GM12878 (cell line): Measurements from ENCODE around the gene SPAST.

ENCODE experiments used
- ASH2L ChIP-seq: fragments of 300-600, 200-600 bp; sonication (generic); IDR thresholded peaks from 2 replicates; pipeline ENCODE4 v1.6.1; 2017; ENCODE audit warnings: low read depth, mild to moderate bottlenecking, borderline replicate concordance
- CEBPB ChIP-seq, 2 experiments: fragments of 150-350 bp in 1 of 2; IDR thresholded peaks; 2 replicates each; pipeline ENCODE4 v1.6.1; 2012 to 2014; ENCODE audit warnings: low read depth in 2 of 2, low read length in 2 of 2, borderline replicate concordance in 1 of 2, inconsistent platforms in 1 of 2
- GABPA ChIP-seq: IDR thresholded peaks from 2 replicates; pipeline ENCODE4 v1.6.1; 2014; ENCODE audit warnings: antibody characterized with exemption, low read depth, mild to moderate bottlenecking, inconsistent platforms
- HDAC2 ChIP-seq: fragments of 200-600 bp; sonication (generic); IDR thresholded peaks from 2 replicates; pipeline ENCODE4 v1.6.1; 2017
- HDAC6 ChIP-seq: fragments of 200-600 bp; sonication (generic); IDR thresholded peaks from one replicate; pipeline ENCODE4 v1.8.0; 2017; ENCODE audit warnings: antibody characterized with exemption; ENCODE audit not compliant: unreplicated experiment
- NR2C2 ChIP-seq: IDR thresholded peaks from 2 replicates; pipeline ENCODE4 v1.6.1; 2011; ENCODE audit warnings: borderline replicate concordance, low read depth; ENCODE audit not compliant: control insufficient read depth, insufficient read length
- TCF7 ChIP-seq: IDR thresholded peaks from 2 replicates; pipeline ENCODE4 v1.6.1; 2014; ENCODE audit warnings: antibody characterized with exemption, borderline replicate concordance
- ZZZ3 ChIP-seq: IDR thresholded peaks from 2 replicates; pipeline ENCODE4 v1.6.1; 2011; ENCODE audit warnings: low read depth; ENCODE audit not compliant: control insufficient read depth, insufficient read length
- TF ChIP-seq, protein P1 (sequence below), 3 experiments: IDR thresholded peaks in 2 of 3; conservative IDR thresholded peaks in 1 of 3; 2 replicates each; pipeline ENCODE4 v1.5.1; 2011; ENCODE audit warnings: low read depth in 3 of 3, low read length in 3 of 3, mild to moderate bottlenecking in 3 of 3, control low read depth in 2 of 3, moderate library complexity in 2 of 3, inconsistent platforms in 1 of 3, mixed read lengths in 1 of 3; ENCODE audit not compliant: control insufficient read depth in 2 of 3, insufficient read depth in 1 of 3; ENCODE audit errors: extremely low read depth in 1 of 3
- TF ChIP-seq, protein P2 (sequence below): IDR thresholded peaks from 2 replicates; pipeline ENCODE4 v1.6.1; 2011; ENCODE audit warnings: borderline replicate concordance, low read depth, mild to moderate bottlenecking, moderate library complexity, mixed read lengths, low read length; ENCODE audit not compliant: insufficient read depth; ENCODE audit errors: extremely low read length
- TF ChIP-seq, protein P3 (sequence below): IDR thresholded peaks from 2 replicates; pipeline ENCODE4 v1.6.1; 2012; ENCODE audit warnings: low read depth, low read length, improper control_type of control experiment

DNA sequence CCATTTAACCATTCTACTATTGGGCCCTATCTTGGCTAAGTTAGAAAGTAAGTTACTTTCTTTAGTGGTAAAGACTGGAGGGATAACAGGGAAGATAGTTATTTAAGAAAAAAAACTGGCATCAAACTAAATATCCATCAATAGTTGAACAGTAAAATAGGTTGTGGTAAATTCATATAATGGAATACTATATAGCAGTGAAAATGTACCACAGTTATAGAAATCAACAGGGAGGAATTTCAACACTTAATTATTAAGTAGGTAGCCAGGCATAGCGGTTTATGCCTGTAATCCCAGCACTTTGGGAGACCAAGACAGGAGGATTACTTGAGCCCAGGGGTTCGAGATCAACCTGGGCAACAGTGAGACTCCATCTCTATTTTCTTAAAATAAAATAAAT is 3.1 kb upstream of the SPAST start:
- TF ChIP-seq, protein P1, sequence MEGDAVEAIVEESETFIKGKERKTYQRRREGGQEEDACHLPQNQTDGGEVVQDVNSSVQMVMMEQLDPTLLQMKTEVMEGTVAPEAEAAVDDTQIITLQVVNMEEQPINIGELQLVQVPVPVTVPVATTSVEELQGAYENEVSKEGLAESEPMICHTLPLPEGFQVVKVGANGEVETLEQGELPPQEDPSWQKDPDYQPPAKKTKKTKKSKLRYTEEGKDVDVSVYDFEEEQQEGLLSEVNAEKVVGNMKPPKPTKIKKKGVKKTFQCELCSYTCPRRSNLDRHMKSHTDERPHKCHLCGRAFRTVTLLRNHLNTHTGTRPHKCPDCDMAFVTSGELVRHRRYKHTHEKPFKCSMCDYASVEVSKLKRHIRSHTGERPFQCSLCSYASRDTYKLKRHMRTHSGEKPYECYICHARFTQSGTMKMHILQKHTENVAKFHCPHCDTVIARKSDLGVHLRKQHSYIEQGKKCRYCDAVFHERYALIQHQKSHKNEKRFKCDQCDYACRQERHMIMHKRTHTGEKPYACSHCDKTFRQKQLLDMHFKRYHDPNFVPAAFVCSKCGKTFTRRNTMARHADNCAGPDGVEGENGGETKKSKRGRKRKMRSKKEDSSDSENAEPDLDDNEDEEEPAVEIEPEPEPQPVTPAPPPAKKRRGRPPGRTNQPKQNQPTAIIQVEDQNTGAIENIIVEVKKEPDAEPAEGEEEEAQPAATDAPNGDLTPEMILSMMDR (IDR thresholded peaks at IDR 0.05 in 2 of 3, conservative IDR thresholded peaks at IDR 0.05 in 1 of 3; ENCODE audit: control insufficient read depth in 2 of 3, extremely low read depth in 1 of 3, insufficient read depth in 1 of 3, low read depth in 3 of 3, low read length in 3 of 3), result no peak
- TF ChIP-seq HDAC6 (no peak), ASH2L (no peak), GABPA (no peak), ZZZ3 (no peak), NR2C2 (no peak), CEBPB (IDR thresholded peaks at IDR 0.05; ENCODE audit: borderline replicate concordance in 1 of 2, low read depth in 2 of 2, low read length in 2 of 2) (no peak), HDAC2 (no peak), TCF7 (no peak)
- TF ChIP-seq, protein P2, sequence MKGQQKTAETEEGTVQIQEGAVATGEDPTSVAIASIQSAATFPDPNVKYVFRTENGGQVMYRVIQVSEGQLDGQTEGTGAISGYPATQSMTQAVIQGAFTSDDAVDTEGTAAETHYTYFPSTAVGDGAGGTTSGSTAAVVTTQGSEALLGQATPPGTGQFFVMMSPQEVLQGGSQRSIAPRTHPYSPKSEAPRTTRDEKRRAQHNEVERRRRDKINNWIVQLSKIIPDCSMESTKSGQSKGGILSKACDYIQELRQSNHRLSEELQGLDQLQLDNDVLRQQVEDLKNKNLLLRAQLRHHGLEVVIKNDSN, result no peak
- TF ChIP-seq, protein P3, sequence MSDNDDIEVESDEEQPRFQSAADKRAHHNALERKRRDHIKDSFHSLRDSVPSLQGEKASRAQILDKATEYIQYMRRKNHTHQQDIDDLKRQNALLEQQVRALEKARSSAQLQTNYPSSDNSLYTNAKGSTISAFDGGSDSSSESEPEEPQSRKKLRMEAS, result no peak
